Smooth muscle cell (in vitro differentiated cells): Measurements from ENCODE around the gene PSMD14. TPM values are rescaled to one million over a fixed set of nuclear protein-coding genes. Genes with fewer than 3 reads are reported as not detected.

Experiments
- DNase-seq: peaks from one replicate; lab custom pipeline; 2025; ENCODE audit not compliant: unreplicated experiment; lab: John Stamatoyannopoulos, UW
- H2AFZ ChIP-seq: fragments of 200-600 bp; sonication (generic); 2 replicates; pipeline ENCODE4 v1.6.0; 2016; ENCODE audit warnings: antibody characterized with exemption, low read depth, mild to moderate bottlenecking
- H3F3A ChIP-seq: fragments of 200-600 bp; sonication (generic); 2 replicates; pipeline ENCODE4 v1.6.0; 2017; ENCODE audit warnings: antibody characterized with exemption, low read depth
- H3K27ac ChIP-seq: fragments of 200-600 bp; sonication (generic); 2 replicates; pipeline ENCODE4 v1.5.1; 2016; ENCODE audit warnings: low read depth, mild to moderate bottlenecking
- H3K27me3 ChIP-seq: fragments of 200-600 bp; sonication (generic); 2 replicates; pipeline ENCODE4 v1.6.1; 2016; ENCODE audit warnings: low read depth, mild to moderate bottlenecking
- H3K36me3 ChIP-seq: fragments of 200-600 bp; sonication (generic); 2 replicates; pipeline ENCODE4 v1.5.1; 2016; ENCODE audit warnings: low read depth
- H3K4me1 ChIP-seq: fragments of 200-600 bp; sonication (generic); 2 replicates; pipeline ENCODE4 v1.5.1; 2016; ENCODE audit warnings: low read depth
- H3K4me2 ChIP-seq: fragments of 200-600 bp; sonication (generic); 2 replicates; pipeline ENCODE4 v1.6.0; 2016; ENCODE audit warnings: mild to moderate bottlenecking
- H3K4me3 ChIP-seq: fragments of 200-600 bp; sonication (generic); 2 replicates; pipeline ENCODE4 v1.5.1; 2016; ENCODE audit warnings: mild to moderate bottlenecking
- H3K79me2 ChIP-seq: fragments of 200-600 bp; sonication (generic); 2 replicates; pipeline ENCODE4 v1.6.0; 2016; ENCODE audit warnings: low read depth, mild to moderate bottlenecking
- H3K9ac ChIP-seq: fragments of 200-600 bp; sonication (generic); 2 replicates; pipeline ENCODE4 v1.6.0; 2016; ENCODE audit warnings: low read depth
- H3K9me3 ChIP-seq: fragments of 200-600 bp; sonication (generic); replicated peaks from 2 replicates; pipeline ENCODE4 v1.5.1; 2016; ENCODE audit warnings: low read depth
- H4K20me1 ChIP-seq: fragments of 200-600 bp; sonication (generic); 2 replicates; pipeline ENCODE4 v1.6.0; 2016; ENCODE audit warnings: low read depth
- WGBS: methylation state at CpG from one replicate; pipeline ENCODE4 v1.1.7; 2016; ENCODE audit warnings: low lambda C conversion rate; 5-methylcytosine and 5-hydroxymethylcytosine counted together
- polyA plus RNA-seq: library from polyadenylated mRNA; unstranded; fragments of >200 nt; fragmentation: Nextera tagmentation; extraction: Ambion mirVana; gene quantifications from 2 replicates; pipeline ENCODE4 v1.2.1, GENCODE V29; 2016
- total RNA-seq: library from RNA; depleted of rRNA; stranded (reverse); fragments of >200 nt; gene quantifications from 2 replicates; pipeline ENCODE4 v1.2.3, GENCODE V29; 2014
- TF ChIP-seq, protein P1 (sequence below): fragments of 200-600 bp; sonication (generic); IDR thresholded peaks from 2 replicates; pipeline ENCODE4 v1.5.1; 2017; ENCODE audit warnings: borderline replicate concordance, mild to moderate bottlenecking, antibody characterized with exemption; ENCODE audit not compliant: insufficient read depth, poor library complexity, severe bottlenecking

PSMD14 gene
- total and polyA plus RNA-seq, 2 experiments from 2014 or later, result 69.4 to 123 TPM

DNA sequence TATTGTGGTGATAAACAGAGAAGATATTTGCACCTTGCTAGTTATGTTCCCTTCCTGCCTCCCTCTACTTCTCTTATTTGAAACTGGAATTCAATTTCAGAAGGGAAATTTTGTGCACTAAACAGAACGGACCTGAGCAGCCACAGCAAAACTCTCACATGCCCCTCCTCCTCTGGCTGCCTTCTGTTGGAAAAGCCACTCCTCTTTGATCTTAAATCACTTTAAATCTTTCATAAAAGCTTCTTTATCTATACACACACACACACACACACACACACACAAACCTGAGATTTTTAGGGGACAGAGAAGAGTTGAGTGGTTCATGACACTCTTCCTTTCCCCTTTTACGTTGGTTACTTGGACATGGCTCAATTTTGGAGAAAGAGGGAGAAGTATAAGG lies 113.5 kb downstream of the PSMD14 start:
- no peak overlapping the region for H3K4me2 ChIP-seq
- H3K4me1 ChIP-seq, result peaks cover 18% of the 10 kb centered on the region
- no peaks in the 10 kb centered on the region for H3F3A ChIP-seq
- no peaks in the 10 kb centered on the region for H3K36me3 ChIP-seq
- H3K27me3 ChIP-seq, result peaks cover 100% of the 10 kb centered on the region
- H2AFZ ChIP-seq, result no peak overlapping the region
- H3K79me2 ChIP-seq, result no peaks in the 10 kb centered on the region
- H3K9ac ChIP-seq, result no peak overlapping the region
- DNase-seq, result no peak
- no peaks in the 10 kb centered on the region for H4K20me1 ChIP-seq
- WGBS, result 31% methylated on average over 2 of the region's 2 CpGs
- H3K9me3 ChIP-seq, result no peaks in the 10 kb centered on the region
- no peak overlapping the region for H3K27ac ChIP-seq
- no peak overlapping the region for H3K4me3 ChIP-seq
- TF ChIP-seq, protein P1, sequence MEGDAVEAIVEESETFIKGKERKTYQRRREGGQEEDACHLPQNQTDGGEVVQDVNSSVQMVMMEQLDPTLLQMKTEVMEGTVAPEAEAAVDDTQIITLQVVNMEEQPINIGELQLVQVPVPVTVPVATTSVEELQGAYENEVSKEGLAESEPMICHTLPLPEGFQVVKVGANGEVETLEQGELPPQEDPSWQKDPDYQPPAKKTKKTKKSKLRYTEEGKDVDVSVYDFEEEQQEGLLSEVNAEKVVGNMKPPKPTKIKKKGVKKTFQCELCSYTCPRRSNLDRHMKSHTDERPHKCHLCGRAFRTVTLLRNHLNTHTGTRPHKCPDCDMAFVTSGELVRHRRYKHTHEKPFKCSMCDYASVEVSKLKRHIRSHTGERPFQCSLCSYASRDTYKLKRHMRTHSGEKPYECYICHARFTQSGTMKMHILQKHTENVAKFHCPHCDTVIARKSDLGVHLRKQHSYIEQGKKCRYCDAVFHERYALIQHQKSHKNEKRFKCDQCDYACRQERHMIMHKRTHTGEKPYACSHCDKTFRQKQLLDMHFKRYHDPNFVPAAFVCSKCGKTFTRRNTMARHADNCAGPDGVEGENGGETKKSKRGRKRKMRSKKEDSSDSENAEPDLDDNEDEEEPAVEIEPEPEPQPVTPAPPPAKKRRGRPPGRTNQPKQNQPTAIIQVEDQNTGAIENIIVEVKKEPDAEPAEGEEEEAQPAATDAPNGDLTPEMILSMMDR, result no peak

DNA sequence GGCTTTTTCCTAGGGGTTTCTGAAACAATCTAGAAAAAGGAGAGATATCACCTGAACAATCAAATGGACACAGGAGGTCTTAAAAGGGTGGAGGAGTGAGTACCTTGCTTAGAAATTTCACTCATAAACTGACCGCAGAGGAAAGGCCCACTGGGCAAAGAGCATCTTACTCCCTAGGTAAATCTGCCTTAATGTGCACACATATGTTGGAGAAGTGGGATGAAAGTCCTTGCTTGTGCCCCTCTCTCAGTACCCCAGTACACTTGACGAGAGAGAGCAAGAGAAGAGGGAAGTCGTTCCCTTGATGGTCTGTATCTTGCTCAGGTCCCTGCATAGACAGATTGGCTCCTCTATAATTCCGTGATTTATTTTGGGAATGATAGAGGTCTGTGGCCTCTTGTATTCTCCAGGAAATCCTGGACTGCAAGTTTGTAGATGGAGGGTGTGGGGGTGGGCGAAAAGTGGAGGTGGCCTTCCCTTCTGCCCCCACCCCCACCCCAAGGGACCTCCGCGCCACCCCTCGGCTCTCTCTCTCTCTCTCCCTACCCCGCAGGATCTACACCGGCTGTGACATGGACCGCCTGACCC lies 114.7 kb downstream of the PSMD14 start:
- Histone ChIP-seq H3K27me3 (peaks cover 100% of the 10 kb centered on the region), H3K4me2 (peak overlapping the region; percentile 84), H3K4me3 (peak overlapping the region; percentile 39), H4K20me1 (no peaks in the 10 kb centered on the region), H3K9ac (no peak overlapping the region), H3K36me3 (no peaks in the 10 kb centered on the region), H3K9me3 (no peaks in the 10 kb centered on the region), H3F3A (no peaks in the 10 kb centered on the region), H3K4me1 (peaks cover 16% of the 10 kb centered on the region), H2AFZ (no peak overlapping the region), H3K27ac (no peak overlapping the region), H3K79me2 (no peaks in the 10 kb centered on the region)
- DNase-seq, result no peak
- WGBS, result 18% methylated on average over 9 of the region's 11 CpGs
- TF ChIP-seq, protein P1, result no peak

- Histone ChIP-seq H3K4me2 (peak overlapping the region; percentile 84), H2AFZ (no peak overlapping the region), H3K27me3 (peaks cover 100% of the 10 kb centered on the region), H3K9me3 (no peaks in the 10 kb centered on the region), H3F3A (no peaks in the 10 kb centered on the region), H4K20me1 (no peaks in the 10 kb centered on the region), H3K4me1 (peaks cover 11% of the 10 kb centered on the region), H3K79me2 (no peaks in the 10 kb centered on the region), H3K27ac (no peak overlapping the region), H3K9ac (no peak overlapping the region), H3K4me3 (peak overlapping the region; percentile 39), H3K36me3 (no peaks in the 10 kb centered on the region)
- TF ChIP-seq, protein P1, result no peak
- WGBS, result 1% methylated on average over 108 of the region's 125 CpGs
- DNase-seq, result no peak
Measured at GRCh38 chr2:161423421-161424393, 115.5 kb downstream of the PSMD14 start.
